NCI-H1417 treated with DMSO at 0.1 percent for 48 hours (cell line): ENCODE results near the gene APRT.
"Not testable (repeated sequence)": the region's sequence is repeated elsewhere in the genome, so short reads cannot be mapped to it uniquely, and the experiment has no call there.

ENCODE experiments used
- DNase-seq: peaks from one replicate; lab custom pipeline; 2025; lab: John Stamatoyannopoulos, UW

APRT gene

DNA sequence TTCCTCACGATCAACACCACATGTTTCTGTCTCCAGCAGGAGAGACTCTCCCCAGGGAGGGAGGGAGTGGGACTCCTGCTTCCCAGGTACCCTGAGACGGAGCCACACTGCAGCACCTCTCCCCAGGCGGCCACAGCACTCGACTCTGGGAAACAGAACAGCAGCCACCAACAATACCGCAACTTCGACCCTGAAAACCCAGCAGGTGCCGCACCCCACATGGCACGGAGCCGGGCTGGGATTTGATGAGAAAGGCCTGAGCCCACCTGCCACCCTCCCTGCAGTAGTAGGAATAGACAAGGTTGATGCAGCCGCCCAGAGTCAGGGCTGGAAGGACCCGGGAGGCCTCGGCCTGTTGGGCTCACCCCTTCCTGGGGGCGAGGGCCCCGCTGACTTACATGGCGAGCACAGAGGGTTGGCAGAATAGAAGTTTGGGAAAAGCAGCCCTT is 30.6 kb upstream of the APRT start:
- DNase-seq = no peak

DNA sequence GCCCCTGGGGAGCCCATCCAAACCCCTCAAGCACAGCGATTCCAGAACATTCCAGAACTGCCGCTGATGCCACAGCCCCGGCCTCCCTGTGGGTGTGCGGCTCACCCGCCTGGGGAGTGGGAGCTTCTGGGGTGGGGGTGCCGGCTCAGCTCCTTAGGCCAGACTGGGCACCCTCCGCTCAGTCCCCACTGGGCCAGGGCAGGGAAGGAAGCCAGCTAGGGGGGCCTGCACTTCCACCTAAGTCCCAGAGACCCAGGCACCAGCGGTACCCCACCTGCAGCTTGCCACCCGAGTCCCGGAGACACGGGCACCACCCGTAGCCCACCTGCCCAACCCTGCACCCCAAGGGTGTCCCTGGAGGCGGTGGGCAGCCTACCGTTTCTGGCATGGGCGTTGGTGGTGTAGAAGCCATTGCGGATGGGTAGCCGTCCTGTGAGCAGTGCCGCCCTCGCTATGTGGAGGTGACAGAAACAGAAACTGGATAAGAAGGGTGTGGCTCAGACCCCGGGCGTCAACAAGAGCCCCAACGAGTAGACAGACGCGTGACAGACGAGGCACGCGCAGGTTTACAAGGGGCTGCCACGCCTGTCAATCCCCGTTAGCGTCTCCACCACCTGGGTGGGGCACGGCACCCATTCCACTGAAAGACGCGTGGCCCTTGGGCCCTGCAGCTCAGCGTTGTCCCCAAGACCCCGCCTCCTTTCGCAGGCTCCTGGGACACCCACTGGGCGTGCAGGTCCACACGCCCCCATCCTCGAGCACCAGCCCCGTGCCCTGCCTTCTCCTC is 30.0 kb upstream of the APRT start:
- DNase-seq = no peak

DNA sequence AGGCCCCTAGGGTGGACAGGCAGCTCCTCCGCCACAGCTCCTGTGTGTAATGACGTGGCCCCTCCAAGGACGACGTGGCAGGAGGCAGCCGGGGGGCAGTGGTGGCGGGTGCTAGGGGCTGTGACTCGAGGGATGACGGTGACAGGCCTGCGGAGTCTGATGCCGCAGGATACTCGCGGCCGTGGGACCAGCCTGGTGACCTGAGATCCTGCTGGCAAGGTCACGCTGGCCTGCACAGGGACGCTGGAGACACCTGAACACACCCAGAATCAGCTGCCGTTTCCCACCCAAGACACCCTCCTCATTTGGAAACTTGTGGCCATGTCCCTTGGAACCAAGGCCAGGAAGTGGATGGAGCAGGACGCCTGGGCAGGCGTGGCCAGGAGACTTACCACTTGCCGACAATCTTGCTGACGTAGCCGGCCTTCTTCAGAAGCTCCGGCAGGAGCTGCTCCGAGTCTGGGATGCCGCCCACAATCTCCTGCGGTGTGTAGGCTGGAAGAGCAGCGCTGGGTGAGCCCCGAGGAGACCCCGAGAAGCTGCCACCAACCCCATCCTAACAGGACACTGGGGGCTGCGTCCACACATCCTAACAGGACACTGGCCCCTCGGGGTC is 29.0 kb upstream of the APRT start:
- no peak for DNase-seq

DNA sequence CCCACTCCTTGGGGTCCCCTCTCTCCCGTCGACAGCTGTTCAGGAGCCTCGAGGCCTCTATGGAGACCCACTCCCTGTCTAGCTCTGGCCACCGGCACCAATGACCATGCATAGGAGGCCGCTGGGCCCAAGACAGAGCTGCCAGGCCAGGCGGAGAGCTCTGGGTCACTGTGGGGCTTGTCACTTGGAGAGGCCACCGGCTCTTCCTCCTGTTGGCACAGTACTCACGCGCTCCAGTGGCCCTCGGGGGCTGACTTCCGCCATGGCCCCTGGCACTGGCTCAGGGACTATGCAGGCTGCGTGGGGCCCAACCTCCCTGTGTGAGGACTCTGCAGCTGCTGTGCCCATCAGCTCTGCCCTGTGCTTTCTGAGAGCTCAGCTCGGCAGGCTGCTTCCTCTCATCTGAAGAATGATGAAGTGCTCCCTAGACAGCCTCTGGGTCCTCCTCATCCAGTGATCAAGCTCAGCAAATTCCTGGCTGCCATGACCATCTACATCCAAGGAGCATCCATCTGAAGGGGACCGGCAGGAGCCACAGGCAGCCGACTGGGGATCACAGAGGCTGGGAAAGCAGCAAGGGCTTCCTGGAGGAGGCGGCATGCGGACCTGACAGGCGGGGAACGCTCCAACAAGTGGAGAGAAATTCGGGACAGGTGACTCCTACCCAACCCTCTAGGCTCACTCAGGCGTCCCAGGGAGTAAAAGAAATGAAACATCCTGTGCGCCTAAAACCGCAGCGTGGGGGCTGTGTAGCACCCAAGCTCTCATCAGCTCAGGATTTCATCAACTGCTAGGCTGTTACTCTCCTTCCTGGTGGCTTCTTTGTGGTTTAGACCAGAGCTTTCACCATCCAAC is 28.2 kb upstream of the APRT start:
- DNase-seq = no peak

DNA sequence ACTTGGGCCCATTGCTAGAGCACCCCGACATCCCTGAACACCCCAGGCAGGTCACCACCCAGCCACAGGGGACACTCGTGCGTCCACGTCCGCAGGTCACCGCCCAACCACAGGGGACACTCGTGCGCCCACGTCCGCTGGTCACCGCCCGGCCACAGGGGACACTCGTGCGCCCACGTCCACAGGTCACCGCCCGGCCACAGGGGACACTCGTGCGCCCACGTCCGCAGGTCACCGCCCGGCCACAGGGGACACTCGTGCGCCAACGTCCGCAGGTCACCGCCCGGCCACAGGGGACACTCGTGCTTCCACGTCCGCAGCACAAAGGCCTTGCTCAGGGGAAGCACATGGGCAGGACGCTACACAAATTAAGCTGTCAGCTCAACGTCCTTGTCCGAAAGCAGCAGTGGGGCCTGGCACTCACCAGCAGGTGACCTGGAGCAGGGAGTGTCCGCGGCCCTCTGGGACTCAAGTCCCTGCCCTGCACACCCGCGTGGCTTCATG is 27.4 kb upstream of the APRT start:
- DNase-seq = no peak

DNA sequence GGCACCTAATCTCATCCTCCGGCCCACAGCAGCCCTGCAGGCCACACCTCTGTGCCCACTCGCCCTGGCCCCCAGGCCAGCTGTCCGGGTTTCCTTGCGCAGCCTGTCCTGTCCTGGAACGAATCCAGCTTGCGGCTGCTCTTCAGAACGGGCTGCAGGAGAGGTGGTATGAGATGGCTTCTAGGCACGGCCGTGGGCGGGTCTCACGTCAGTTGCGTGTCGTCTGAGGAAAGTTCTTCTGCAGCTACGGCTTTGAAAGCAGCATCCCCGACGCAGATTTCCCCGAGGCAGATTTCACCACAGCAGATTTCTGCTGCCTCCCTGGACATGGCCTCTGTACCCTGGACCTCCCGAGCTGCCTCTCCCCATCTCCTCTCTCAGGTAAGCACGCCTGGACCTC is 26.8 kb upstream of the APRT start:
- no peak for DNase-seq

DNA sequence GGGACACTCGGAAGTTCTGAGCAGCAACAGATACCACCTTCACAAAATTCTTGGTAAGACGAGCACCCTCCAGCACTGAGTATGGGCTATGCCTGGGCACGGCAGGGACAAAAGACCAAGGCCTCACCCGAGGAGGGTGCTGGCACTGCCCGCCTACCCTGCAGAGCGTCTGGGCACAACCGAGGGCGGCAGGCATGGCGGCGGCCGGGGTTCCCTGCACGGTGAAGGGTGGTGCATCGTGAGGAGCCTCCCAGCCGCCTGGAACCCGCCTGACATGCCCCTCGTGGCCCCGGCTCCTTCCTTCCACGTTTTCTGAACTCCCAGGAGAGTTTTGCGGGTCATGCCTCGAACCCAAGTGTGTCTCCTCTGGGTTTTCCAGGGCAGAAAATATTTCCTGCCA is 26.1 kb upstream of the APRT start:
- no peak for DNase-seq

DNA sequence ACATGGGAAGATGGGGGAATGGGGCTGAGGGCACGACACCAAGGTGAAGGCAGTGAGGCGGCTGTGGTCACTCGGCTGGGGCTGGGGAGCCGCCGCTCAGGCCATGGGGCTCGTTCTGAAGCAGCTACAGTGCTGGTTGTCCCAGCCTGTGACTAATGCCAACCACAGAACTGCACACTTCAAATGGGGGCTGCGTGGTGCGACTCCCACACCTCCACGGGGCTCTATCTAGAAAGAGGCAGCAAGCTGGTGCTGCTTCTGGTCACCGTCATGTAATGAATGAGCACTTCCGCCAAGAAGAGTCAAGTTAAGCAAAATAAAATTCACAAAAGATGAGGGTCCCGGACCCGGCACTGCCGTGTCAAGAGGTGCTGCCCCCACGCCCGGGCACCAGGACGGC is 25.1 kb upstream of the APRT start:
- DNase-seq = no peak

DNA sequence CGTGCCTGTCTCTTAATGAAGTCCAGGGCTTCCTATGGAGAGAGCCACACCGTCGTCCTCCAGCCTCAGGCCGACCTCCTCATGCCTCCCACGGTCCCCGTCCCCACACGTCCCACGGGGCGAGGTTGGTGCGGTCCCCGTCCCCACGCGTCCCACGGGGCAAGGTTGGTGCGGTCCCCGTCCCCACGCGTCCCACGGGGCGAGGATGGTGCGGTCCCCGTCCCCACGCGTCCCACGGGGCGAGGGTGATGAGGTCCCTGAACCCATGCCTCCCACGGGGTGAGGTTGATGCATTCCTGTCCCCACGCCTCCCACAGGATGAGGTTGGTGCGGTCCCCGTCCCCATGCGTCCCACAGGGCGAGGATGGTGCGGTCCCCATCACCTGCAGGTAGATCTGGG is 24.1 kb upstream of the APRT start:
- DNase-seq = no peak

DNA sequence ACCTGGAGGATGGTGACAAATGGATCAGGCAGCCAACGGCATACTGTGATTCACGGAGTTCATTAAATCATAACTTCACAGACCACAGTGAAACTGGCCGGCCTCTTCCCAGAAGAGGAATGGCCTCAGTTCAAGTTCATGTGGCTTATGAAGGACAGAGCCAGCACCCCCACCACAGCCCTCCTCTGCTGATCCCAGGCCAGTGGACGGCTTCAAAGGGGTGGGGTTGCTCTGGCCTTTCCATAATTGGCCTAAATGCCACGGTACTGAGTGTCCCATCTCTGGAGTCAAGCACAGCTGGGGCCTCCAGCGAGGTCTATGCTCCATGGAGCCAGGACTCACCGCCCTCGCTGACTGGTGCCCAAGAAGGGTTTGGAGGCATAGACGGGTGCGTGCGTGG is 23.7 kb upstream of the APRT start:
- no peak for DNase-seq

DNA sequence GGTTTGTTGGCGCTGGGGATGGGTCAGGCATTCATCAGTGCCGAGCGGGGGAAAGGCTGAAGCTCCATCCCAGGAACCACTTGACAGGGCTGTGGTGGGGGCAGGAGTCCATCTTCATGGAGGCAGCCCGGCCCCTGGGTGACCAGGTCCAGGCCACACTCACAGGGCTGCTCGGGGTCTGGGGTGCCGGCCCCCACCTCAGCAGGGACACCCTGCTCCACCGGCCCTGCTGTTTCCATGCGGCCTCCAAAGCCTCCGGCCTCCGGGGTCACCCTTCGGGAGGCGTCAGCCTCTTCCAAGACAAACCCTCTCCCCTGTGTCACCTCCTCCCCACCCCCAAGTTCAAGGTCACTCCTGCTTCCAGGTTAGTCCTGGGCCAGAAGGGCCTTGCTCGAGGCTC is 22.9 kb upstream of the APRT start:
- DNase-seq = no peak

DNA sequence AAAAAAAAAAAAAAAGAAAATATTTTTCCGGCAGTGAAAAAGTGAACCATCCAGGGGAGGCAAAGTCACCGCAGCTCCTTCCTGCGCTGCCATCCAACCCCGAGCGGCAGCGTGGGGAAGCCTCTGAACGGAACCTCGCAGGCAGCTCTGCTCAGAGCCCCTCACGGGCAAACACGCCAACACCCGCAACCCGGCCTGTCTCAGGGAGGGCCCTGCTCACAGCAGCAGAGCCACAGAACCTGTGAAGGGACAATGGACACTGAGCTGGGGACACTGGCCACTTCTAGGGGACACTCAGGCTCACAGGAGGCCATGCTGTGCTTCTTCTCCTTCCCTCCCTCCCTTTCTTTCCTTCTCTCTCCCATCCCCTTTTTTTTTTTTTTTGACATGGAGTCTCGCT is 21.4 kb upstream of the APRT start:
- no peak for DNase-seq

DNA sequence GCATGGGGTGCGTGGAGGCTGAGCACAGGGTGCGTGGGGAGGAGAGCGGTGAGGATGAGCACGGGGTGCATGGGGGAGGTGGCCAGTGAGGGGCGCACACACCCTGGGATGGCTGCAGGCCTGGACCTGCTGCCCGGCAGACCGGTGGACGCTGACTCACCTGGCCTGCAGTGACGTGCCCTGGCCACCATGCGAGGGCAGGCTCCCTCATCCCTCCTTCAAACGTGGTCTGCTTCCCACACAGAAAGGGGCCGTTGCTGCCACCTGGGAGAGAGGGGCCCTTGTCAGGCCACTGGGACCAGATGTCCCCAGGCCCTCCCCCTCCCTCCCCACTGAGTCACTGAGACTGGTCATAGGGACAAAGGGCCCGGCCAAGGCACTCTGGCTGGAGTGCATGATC is 20.1 kb upstream of the APRT start:
- no peak for DNase-seq

DNA sequence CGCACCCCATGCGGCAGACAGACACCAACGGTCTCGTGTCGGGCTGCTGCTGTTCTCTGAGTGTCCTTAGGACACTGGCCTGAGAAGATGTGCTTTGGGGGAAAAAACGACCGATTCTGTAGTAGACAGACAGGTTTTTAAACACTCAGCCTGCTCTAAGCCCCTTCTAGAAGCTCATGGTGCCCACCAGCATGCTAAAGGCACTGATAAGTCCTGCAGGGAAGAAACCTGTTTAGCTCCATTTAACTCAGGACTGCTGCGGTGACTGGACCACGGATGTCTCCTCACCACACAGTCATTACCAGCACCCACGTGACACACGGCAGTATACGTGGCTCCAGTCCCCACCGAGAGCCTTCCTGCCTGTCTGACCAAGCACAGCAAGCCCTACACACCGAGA is 19.1 kb upstream of the APRT start:
- DNase-seq = no peak

DNA sequence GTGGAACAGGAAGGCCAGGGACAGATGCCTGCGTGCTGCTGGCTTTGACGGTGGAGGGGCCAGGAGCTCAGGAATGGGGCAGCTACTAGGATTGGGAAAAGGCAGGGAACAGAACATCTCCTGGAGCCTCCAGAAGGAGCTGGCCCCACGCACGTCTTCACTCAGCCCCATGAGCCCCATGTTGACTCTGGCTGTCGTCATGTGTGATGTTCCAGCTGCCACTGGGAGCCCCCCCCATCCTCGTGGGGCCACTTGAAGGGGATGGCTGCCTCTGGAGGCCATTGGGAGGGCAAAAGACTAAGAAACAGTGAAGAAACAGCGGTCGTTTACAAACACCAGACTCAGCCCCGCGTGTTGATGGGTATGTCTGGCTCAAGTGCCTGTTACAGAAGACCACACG is 18.5 kb upstream of the APRT start:
- DNase-seq = no peak

DNA sequence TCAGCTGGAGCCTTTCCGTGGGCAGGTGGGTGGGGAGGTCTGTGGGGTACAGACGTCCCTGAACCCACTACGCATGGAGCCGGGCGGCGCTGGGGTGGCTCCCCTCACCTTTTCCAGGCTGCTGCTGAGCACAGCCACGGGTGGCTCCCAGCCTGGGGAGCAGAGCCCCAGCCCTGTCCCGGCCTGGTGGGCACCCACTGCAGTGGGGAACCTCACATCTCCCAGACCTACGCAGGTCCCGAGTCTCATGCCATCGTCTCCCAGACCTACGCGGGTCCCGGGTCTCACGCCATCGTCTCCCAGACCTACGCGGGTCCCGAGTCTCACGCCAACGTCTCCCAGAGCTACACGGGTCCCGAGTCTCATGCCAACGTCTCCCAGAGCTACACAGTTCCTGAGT is 17.0 kb upstream of the APRT start:
- DNase-seq = no peak

DNA sequence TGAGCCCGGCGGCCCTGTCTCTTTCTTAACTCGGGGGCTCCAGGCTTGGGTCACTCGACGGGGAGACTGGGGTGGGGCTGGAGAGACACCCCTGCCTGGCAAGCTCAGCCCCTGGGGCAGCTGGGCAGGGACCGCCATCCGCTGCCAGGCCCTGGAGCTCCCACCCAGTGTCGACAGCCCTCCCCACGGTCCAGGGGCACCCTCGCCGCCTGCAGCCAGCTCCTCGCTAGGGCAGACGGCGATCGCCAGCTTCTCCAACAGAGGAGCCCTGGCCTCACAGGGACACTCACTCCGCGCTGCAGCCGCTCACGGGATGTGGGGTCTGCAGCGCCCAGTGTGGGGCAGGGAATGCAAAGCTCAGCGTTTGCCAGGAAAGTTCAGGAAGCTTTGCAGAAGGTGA is 16.0 kb upstream of the APRT start:
- DNase-seq = no peak

DNA sequence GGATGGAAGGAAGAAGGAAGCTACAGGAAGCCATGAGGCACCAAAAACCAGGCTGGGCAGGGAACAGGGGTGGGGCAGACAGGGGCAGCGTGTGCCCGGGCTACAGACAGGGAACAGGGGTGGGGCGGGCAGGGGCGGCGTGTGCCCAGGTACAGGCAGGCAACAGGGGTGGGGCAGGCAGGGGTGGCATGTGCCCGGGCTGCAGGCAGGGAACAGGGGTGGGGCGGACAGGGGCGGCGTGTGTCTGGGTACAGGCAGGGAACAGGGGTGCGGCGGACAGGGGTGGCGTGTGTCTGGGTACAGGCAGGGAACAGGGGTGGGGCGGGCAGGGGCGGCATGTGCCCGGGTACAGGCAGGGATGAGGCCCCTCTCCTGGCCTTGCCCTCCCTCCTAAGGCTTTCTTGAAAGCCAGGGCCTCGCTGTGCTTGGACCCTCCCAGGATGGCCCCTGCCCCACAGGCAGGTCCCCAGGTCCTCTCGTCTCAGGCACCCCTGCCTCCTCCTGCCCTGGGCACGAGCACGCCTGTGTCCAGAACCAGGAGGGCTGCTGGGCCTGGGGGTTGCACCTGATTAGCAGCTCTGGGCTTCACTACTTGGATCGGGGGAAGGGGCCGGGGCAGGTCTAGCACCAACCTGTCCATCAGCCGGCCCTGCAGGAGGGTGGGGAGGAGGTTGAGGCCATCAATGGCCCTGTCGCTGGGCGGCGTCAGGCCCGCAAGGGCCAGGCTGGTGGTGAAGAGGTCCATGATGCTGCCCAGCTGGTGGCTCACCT is 14.5 kb upstream of the APRT start:
- DNase-seq = no peak

DNA sequence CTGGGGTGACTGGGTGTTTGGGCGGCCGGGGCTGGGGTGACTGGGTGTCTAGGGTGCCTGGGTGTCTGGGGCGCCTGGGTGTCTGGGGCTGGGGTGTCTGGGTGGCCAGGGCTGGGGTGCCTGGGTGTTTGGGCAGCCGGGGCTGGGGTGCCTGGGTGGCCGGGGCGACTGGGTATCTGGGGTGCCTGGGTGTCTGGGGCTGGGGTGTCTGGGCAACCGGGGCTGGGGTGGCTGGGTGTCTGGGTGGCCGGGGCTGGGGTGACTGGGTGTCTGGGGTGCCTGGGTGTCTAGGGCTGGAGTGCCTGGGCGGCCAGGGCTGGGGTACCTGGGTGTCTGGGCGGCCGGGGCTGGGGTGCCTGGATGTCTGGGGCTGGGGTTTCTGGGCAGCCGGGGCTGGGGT is 13.4 kb upstream of the APRT start:
- DNase-seq = no peak

DNA sequence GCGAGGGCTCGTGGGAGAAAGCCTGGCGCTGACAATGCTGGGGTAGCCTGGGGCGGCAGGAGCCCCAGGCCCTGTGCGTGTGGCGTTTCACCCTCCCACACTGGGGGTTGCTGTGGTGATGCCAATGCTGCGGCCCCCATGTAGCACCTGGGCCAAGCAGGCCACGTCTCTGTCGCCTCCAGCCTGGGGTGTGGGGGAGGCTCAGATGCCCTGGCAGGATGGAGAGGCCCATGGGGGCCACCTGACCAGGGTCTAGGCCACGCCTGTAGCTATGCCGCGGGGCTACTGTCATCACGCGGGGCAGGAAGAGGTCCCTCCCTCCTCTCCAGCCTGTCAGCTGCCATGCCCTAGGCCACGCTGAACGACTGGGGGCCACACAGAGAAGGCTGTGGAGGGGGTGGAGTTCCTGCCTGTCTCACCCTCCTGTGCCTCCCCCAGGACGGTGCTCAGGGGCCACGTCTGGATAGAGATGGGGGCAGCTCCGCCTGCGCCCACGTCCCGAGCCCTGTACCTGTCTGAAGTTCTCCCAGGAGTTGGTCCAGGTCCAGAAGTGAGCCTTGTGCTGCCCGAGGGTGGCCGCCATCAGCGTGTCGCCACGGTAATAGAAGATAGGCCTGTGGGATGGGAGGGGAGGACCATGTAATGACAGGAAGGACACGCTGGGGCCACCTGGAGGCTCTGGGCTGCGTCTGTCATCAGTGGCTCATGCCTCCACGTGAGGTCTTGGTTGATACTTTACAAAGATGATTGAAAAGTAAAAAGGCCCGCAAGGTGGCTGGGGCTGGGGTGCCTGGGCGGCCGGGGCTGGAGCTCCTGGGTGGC is 12.7 kb upstream of the APRT start:
- DNase-seq = no peak

DNA sequence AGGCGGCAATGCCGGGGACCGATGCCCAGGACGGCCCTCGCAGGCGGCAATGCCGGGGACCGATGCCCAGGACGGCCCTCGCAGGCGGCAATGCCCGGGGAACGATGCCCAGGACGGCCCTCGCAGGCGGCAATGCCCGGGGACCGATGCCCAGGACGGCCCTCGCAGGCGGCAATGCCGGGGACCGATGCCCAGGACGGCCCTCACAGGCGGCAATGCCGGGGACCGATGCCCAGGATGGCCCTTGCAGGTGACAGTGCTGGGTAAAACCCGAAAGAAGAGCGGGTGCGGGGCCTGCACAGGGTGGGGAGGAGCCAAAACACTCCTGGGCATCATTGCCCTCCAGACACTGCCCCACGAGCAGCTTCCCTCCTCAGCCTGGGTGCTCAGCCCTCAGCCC is 11.9 kb upstream of the APRT start:
- not testable (repeated sequence) for DNase-seq
